Muscle of leg (tissue), 11 donors: ENCODE data around the gene AGAP1. TPM values are rescaled to one million over a fixed set of nuclear protein-coding genes. Genes with fewer than 3 reads are reported as not detected.

ENCODE experiments used
- DNase-seq: peaks from one replicate; pipeline ENCODE4 v3.0.0; 2013
- H3K27ac ChIP-seq: one replicate; pipeline ENCODE4 v1.5.1; 2013; ENCODE audit warnings: mild to moderate bottlenecking, low read length, control low read depth
- H3K27me3 ChIP-seq: one replicate; pipeline ENCODE4 v1.6.1; 2013; ENCODE audit warnings: low read length; ENCODE audit not compliant: control insufficient read depth, insufficient read depth
- H3K36me3 ChIP-seq: one replicate; pipeline ENCODE4 v1.6.1; 2013; ENCODE audit warnings: low read length; ENCODE audit not compliant: control insufficient read depth, insufficient read depth
- H3K4me1 ChIP-seq: one replicate; pipeline ENCODE4 v1.6.1; 2013; ENCODE audit warnings: low read length; ENCODE audit not compliant: control insufficient read depth, insufficient read depth
- H3K4me3 ChIP-seq: one replicate; pipeline ENCODE4 v1.5.1; 2013; ENCODE audit warnings: low read length, control low read depth
- H3K9me3 ChIP-seq: replicated peaks from 2 replicates; pipeline ENCODE4 v1.6.1; 2013; ENCODE audit warnings: low read depth, low read length; ENCODE audit not compliant: control insufficient read depth
- WGBS: methylation state at CpG from one replicate; pipeline ENCODE4 v1.1.5; 2013; ENCODE audit warnings: missing lambda C conversion rate; ENCODE audit not compliant: insufficient coverage; 5-methylcytosine and 5-hydroxymethylcytosine counted together
- polyA plus RNA-seq, 8 donors: library from polyadenylated mRNA; unstranded; fragments of 120-200 nt; gene quantifications; one replicate each; pipeline versions ENCODE4 v1.2.1 to v1.2.3, GENCODE V29; 2013; ENCODE audit warnings: inconsistent platforms in 1 of 8, low replicate concordance in 1 of 8; ENCODE audit not compliant: insufficient read length in 8 of 8, insufficient read depth in 1 of 8
- total RNA-seq: library from RNA; stranded (reverse); fragments of 120-200 nt; gene quantifications from one replicate; pipeline ENCODE4 v1.2.4, GENCODE V29; 2013

AGAP1 gene
- total and polyA plus RNA-seq, 9 donors: 19.1 to 32.0 (median 26.8) TPM

- Histone ChIP-seq H3K27me3 (no peaks in the 10 kb centered on the region), H3K9me3 (no peaks in the 10 kb centered on the region)
Observed at GRCh38 chr2:236028066-236028465, 534.2 kb downstream of the AGAP1 start.

GRCh38 chr2:236033462-236033861 is 539.6 kb downstream of the AGAP1 start:
- Histone ChIP-seq H3K4me3 (no peak overlapping the region), H3K9me3 (no peaks in the 10 kb centered on the region), H3K4me1 (no peaks in the 10 kb centered on the region), H3K36me3 (peaks cover 6% of the 10 kb centered on the region), H3K27ac (no peak overlapping the region), H3K27me3 (no peaks in the 10 kb centered on the region)
- WGBS: 68% methylated on average over 7 of the region's 7 CpGs
- no peak for DNase-seq

More at GRCh38 chr2:236028066-236028465, 534.2 kb downstream of the AGAP1 start:
- Histone ChIP-seq H3K4me1 (peaks cover 2% of the 10 kb centered on the region), H3K4me3 (no peak overlapping the region), H3K36me3 (peaks cover 3% of the 10 kb centered on the region), H3K27ac (no peak overlapping the region)
- 72% methylated on average over 3 of the region's 4 CpGs for WGBS
- DNase-seq: no peak

DNA sequence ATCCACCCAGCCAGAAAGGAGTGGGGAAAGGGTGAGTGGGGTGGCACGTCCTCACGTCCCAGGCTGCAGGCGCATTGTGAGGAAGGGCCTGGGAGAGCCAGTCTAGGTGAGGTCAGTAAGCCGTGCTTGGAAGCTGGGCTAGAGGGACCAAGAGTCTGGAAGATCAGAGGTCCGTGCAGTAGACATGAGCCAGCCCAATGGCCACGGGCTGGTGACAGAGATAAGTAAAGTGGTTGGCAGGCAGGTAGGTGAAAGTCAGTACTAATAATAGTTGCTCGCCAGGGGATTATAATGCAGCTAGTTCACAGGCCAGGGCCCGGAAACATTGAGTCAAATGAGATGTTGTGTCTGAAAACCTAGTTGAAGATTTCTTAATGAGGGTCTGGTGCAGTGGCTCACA is 541.1 kb downstream of the AGAP1 start:
- Histone ChIP-seq H3K9me3 (no peaks in the 10 kb centered on the region), H3K4me3 (no peak overlapping the region)

DNA sequence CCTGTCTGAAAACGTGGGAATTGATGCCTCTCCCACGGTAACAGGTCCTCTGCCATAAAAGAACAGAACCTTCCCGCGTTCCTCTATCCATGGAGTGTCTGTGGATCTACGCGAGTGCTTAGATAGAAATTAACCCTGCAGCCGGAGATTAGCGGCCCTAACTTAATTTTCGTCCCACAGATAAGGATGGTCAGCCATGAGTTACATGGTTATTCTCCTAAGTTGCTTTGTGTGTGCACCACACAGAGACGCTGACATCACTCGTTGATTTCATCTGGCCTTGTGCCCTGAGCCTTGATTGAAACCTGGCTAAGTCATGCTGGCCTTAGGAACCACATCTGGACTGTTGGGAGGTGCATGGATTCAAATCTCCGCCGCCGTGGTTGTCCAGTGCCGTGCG is 542.2 kb downstream of the AGAP1 start:
- H3K4me3 ChIP-seq: no peak overlapping the region
- no peak for DNase-seq
- no peaks in the 10 kb centered on the region for H3K27me3 ChIP-seq
- 86% methylated on average over 15 of the region's 16 CpGs for WGBS
- H3K4me1 ChIP-seq: no peaks in the 10 kb centered on the region
- no peak overlapping the region for H3K27ac ChIP-seq
- peaks cover 14% of the 10 kb centered on the region for H3K36me3 ChIP-seq
- H3K9me3 ChIP-seq: no peaks in the 10 kb centered on the region

More for the DNA sequence above, 541.1 kb downstream of the AGAP1 start:
- Histone ChIP-seq H3K4me1 (no peaks in the 10 kb centered on the region), H3K27ac (no peak overlapping the region), H3K27me3 (no peaks in the 10 kb centered on the region), H3K36me3 (peaks cover 9% of the 10 kb centered on the region)
- 77% methylated on average over 8 of the region's 8 CpGs for WGBS
- DNase-seq: no peak

- H3K36me3 ChIP-seq: peaks cover 23% of the 10 kb centered on the region
- no peaks in the 10 kb centered on the region for H3K9me3 ChIP-seq
- no peak overlapping the region for H3K27ac ChIP-seq
- no peaks in the 10 kb centered on the region for H3K4me1 ChIP-seq
- no peak for DNase-seq
- WGBS: 87% methylated on average over 6 of the region's 7 CpGs
- H3K4me3 ChIP-seq: no peak overlapping the region
- no peaks in the 10 kb centered on the region for H3K27me3 ChIP-seq
Observed at GRCh38 chr2:236038096-236038495, 544.3 kb downstream of the AGAP1 start.

DNA sequence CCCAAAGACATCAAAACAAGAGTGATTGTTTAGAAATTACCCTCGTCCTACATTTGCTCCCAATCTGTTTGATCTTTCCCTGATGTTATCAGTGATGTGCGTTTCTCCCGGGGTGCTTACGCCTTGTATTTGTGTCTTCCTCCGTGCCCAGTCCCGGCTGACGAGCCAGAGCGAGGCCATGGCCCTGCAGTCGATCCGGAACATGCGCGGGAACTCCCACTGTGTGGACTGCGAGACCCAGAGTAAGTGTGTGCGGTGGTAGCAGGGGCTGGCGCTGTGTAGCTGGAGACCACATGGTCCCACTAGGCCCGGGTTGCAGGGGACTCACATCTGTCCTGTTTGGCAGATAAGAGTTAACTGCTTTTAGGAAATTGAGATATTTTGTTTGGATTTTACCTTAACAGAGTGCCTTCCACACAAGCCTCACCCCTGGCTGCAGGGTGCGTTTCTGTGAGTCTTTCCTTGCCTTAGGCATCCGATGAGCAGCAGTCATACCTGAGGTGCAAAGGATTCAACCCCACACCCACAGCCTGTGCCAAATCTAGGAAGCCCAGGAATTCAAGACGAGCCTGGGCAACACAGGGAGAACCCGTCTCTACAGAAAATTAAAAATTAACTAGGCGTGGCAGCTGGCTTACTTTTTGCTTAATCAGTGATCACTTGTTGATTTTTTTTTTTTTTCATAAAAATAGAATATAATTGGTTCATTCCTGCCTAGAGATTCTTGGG is 546.9 kb downstream of the AGAP1 start:
- Histone ChIP-seq H3K27me3 (no peaks in the 10 kb centered on the region), H3K36me3 (peaks cover 30% of the 10 kb centered on the region), H3K4me1 (no peaks in the 10 kb centered on the region), H3K9me3 (no peaks in the 10 kb centered on the region), H3K4me3 (no peak overlapping the region), H3K27ac (no peak overlapping the region)
- 86% methylated on average over 16 of the region's 21 CpGs for WGBS
- DNase-seq: no peak

DNA sequence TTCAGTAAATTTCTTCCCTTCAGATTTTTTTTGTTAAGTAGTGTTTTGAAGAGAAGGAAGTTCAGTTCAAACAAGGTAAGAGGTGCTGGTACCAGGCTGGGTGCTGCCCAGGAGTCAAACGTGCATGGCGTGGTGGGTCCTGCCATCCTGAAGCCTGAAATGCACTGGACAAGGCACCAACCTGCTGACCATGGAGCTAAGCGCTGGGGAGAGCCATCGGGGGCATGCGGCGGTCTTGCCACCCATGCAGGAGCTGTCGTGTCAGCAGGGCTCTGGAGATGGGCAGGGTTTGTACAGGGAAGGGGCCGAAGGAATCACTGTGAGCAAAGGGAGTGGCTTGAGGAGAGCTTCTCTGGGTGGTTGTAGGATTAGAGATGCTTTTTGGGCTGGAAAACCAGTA is 547.8 kb downstream of the AGAP1 start:
- Histone ChIP-seq H3K36me3 (peaks cover 37% of the 10 kb centered on the region), H3K4me3 (no peak overlapping the region), H3K27ac (no peak overlapping the region), H3K4me1 (no peaks in the 10 kb centered on the region), H3K27me3 (no peaks in the 10 kb centered on the region), H3K9me3 (no peaks in the 10 kb centered on the region)
- 98% methylated on average over 8 of the region's 8 CpGs for WGBS
- DNase-seq: no peak

DNA sequence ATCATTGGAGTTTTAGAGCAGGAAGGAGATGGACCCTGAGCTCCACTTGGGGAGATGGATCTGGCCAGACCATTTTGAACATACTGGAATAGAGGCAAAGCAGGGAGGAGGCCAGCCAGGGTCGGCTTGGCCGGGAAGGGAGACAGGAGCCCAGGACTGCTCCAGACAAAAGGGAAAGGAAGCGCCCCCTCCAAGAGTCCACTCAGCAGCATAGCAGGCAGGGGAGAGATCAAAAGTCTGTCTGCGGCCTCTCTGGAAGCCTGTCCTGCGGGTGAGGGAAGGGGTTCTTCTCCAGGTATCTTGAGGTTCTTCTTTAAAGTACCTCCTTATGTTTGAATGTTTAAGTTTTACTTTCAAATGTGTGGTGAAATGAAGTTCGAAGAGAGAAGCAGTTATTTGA is 548.2 kb downstream of the AGAP1 start:
- Histone ChIP-seq H3K4me3 (no peak overlapping the region), H3K9me3 (no peaks in the 10 kb centered on the region), H3K27ac (no peak overlapping the region), H3K36me3 (peaks cover 37% of the 10 kb centered on the region), H3K4me1 (no peaks in the 10 kb centered on the region), H3K27me3 (no peaks in the 10 kb centered on the region)
- DNase-seq: no peak
- WGBS: 48% methylated on average over 3 of the region's 6 CpGs

GRCh38 chr2:236044191-236044590 is 550.3 kb downstream of the AGAP1 start:
- no peaks in the 10 kb centered on the region for H3K4me1 ChIP-seq
- H3K36me3 ChIP-seq: peaks cover 36% of the 10 kb centered on the region
- DNase-seq: no peak

DNA sequence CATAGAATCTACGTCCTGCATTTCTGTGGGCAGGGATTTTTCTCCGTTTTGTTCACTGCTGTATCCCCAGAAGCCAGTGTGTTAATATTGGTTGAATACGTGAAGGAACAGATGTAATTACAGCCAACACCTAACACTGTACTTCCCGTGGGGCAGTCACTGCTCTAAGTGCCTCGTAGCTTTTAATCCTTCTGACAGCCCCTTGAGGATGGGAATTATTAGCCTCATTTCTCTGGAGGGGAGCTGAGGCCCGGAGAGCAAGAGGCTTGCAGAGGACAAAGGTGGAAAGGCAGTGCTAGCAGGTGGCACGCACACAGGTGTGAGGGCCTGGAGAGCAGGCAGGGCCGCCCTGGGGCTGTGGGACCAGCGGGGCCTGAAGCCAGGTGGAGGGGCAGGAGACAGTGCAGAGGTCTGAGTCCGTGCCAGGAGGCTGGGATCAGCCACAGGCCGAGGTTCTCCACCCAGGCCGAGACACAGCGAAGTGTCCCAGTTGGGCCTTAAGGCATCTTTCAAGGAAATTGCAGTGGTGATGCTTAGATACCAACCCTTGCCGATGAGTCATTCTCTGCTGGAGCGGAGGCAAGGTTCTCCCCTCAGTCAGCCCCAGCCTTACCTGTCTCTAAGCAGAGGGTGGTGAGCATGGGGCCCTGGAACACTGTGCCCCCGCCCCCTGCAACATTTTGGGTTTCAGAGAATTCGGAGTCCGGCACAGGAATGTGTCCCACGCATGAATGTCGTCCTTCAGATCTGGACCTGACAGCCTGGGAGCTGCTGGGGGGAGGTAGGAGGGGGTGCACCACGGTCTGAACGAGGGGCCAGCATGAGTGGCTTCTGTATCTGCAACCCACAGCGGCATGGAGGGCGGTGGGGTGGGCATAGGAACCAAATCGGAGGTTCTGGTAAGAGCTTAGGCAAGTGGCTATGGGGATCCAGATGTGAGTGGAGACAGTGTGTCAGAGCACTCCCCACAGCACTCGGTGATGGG is 551.7 kb downstream of the AGAP1 start:
- no peaks in the 10 kb centered on the region for H3K27me3 ChIP-seq
- peaks cover 37% of the 10 kb centered on the region for H3K36me3 ChIP-seq
- DNase-seq: no peak
- no peaks in the 10 kb centered on the region for H3K9me3 ChIP-seq
- WGBS: 77% methylated on average over 19 of the region's 26 CpGs
- H3K4me1 ChIP-seq: no peaks in the 10 kb centered on the region
- no peak overlapping the region for H3K27ac ChIP-seq
- H3K4me3 ChIP-seq: no peak overlapping the region

More at GRCh38 chr2:236044191-236044590, 550.3 kb downstream of the AGAP1 start:
- H3K9me3 ChIP-seq: no peaks in the 10 kb centered on the region
- H3K4me3 ChIP-seq: no peak overlapping the region
- H3K27ac ChIP-seq: no peak overlapping the region
- no peaks in the 10 kb centered on the region for H3K27me3 ChIP-seq
- 90% methylated on average over 6 of the region's 6 CpGs for WGBS
